ENCODE results near the gene OVOL2.

- no peak for TF ChIP-seq CTCF (IDR thresholded peaks at IDR 0.05)
- no peak for TF ChIP-seq NRF1 (IDR thresholded peaks at IDR 0.05; ENCODE audit: low read depth, low read length)
- no peak for TF ChIP-seq REST (IDR thresholded peaks at IDR 0.05; ENCODE audit: low read depth, low read length)
- no peak for TF ChIP-seq TAF1 (IDR thresholded peaks at IDR 0.05; ENCODE audit: borderline replicate concordance, low read depth, low read length)
- TF ChIP-seq GABPA (IDR thresholded peaks at IDR 0.05; ENCODE audit: low read depth) = no peak
- TF ChIP-seq RCOR1 (IDR thresholded peaks at IDR 0.05; ENCODE audit: low read length) = no peak
- no peak for TF ChIP-seq POLR2AphosphoS5 (IDR thresholded peaks at IDR 0.05; ENCODE audit: low read depth, low read length)
- no peak for TF ChIP-seq TEAD4 (IDR thresholded peaks at IDR 0.05; ENCODE audit: borderline replicate concordance, insufficient read depth)
- no peak for TF ChIP-seq EP300 (IDR thresholded peaks at IDR 0.05; ENCODE audit: borderline replicate concordance in 1 of 2, low read depth in 1 of 2, low read length in 1 of 2)
- no peak for TF ChIP-seq USF2 (IDR thresholded peaks at IDR 0.05; ENCODE audit: borderline replicate concordance, low read depth, low read length)
- TF ChIP-seq RFX5 (IDR thresholded peaks at IDR 0.05; ENCODE audit: low read length) = no peak
Observed at GRCh38 chr20:18079756-18080353, 22.1 kb upstream of the OVOL2 start.
